Mesothelial cell of epicardium (in vitro differentiated cells): ENCODE data around the gene LRRC71. TPM values are rescaled to one million over a fixed set of nuclear protein-coding genes. Genes with fewer than 3 reads are reported as not detected.

Experiments
- DNase-seq, 2 experiments: peaks; one replicate each; pipeline ENCODE4 v3.0.0; 2021; ENCODE audit warnings: low spot score in 2 of 2; ENCODE audit not compliant: unreplicated experiment in 2 of 2
- H3K27ac Mint-ChIP-seq: 2 replicates; pipeline ENCODE4 v1.8.0; 2021; ENCODE audit warnings: mixed read lengths
- H3K27me3 Mint-ChIP-seq: 2 replicates; pipeline ENCODE4 v1.8.0; 2021; ENCODE audit warnings: low read depth, mixed read lengths
- H3K36me3 Mint-ChIP-seq: 2 replicates; pipeline ENCODE4 v1.8.0; 2021; ENCODE audit warnings: mixed read lengths
- H3K4me1 Mint-ChIP-seq: 2 replicates; pipeline ENCODE4 v1.8.0; 2021; ENCODE audit warnings: mixed read lengths
- H3K4me3 Mint-ChIP-seq: 2 replicates; pipeline ENCODE4 v1.8.0; 2021; ENCODE audit warnings: mild to moderate bottlenecking, moderate library complexity, mixed read lengths
- H3K9me3 Mint-ChIP-seq: 2 replicates; pipeline ENCODE4 v1.8.0; 2021; ENCODE audit warnings: mixed read lengths
- CTCF ChIP-seq: fragments of 200-600 bp; sonication (generic); IDR thresholded peaks from one replicate; pipeline ENCODE4 v1.5.0; 2021; ENCODE audit warnings: antibody characterized with exemption; ENCODE audit not compliant: unreplicated experiment
- total RNA-seq: library from RNA; stranded (reverse); gene quantifications from 3 replicates; pipeline ENCODE4 v1.2.1, GENCODE V29; 2021

Gene LRRC71
- total RNA-seq, 1 donor from 2014 or later, result 0.34 TPM

GRCh38 chr1:156885880-156886355 lies 34.5 kb upstream of the LRRC71 start:
- Mint-ChIP-seq H3K36me3 (no peaks in the 10 kb centered on the region), H3K9me3 (no peaks in the 10 kb centered on the region), H3K4me1 (peaks cover 18% of the 10 kb centered on the region), H3K4me3 (no peak overlapping the region), H3K27ac (no peak overlapping the region), H3K27me3 (peaks cover 31% of the 10 kb centered on the region)
- no peak for TF ChIP-seq CTCF
- DNase-seq, result no peak

GRCh38 chr1:156886583-156887281 lies 33.7 kb upstream of the LRRC71 start:
- Mint-ChIP-seq H3K4me1 (peaks cover 18% of the 10 kb centered on the region), H3K27me3 (peaks cover 36% of the 10 kb centered on the region), H3K4me3 (no peak overlapping the region), H3K36me3 (no peaks in the 10 kb centered on the region), H3K27ac (peak overlapping the region; percentile 58), H3K9me3 (no peaks in the 10 kb centered on the region)
- no peak for TF ChIP-seq CTCF
- DNase-seq, result no peak

GRCh38 chr1:156887317-156887716 lies 33.1 kb upstream of the LRRC71 start:
- no peaks in the 10 kb centered on the region for H3K9me3 Mint-ChIP-seq
- TF ChIP-seq CTCF, result no peak
- peaks cover 20% of the 10 kb centered on the region for H3K4me1 Mint-ChIP-seq
- H3K27ac Mint-ChIP-seq, result no peak overlapping the region
- DNase-seq, result no peak
- no peaks in the 10 kb centered on the region for H3K36me3 Mint-ChIP-seq
- H3K4me3 Mint-ChIP-seq, result no peak overlapping the region
- peaks cover 42% of the 10 kb centered on the region for H3K27me3 Mint-ChIP-seq

GRCh38 chr1:156887734-156888133 lies 32.7 kb upstream of the LRRC71 start:
- H3K36me3 Mint-ChIP-seq, result no peaks in the 10 kb centered on the region
- TF ChIP-seq CTCF, result no peak
- no peak overlapping the region for H3K27ac Mint-ChIP-seq
- no peak for DNase-seq
- H3K27me3 Mint-ChIP-seq, result peaks cover 46% of the 10 kb centered on the region
- no peaks in the 10 kb centered on the region for H3K9me3 Mint-ChIP-seq
- H3K4me3 Mint-ChIP-seq, result no peak overlapping the region
- H3K4me1 Mint-ChIP-seq, result peaks cover 20% of the 10 kb centered on the region

- Mint-ChIP-seq H3K4me1 (peaks cover 24% of the 10 kb centered on the region), H3K9me3 (no peaks in the 10 kb centered on the region), H3K27ac (no peak overlapping the region), H3K27me3 (peaks cover 50% of the 10 kb centered on the region), H3K4me3 (no peak overlapping the region), H3K36me3 (no peaks in the 10 kb centered on the region)
- TF ChIP-seq CTCF, result peak; percentile 61
- DNase-seq, result peak; percentile 53 to 79
Observed at GRCh38 chr1:156889802-156890580, 30.4 kb upstream of the LRRC71 start.
